IMR-90 (cell line): ENCODE measurements around the gene PSMD11. TPM values are rescaled to one million over a fixed set of nuclear protein-coding genes. Genes with fewer than 3 reads are reported as not detected.

Source experiments
- ATAC-seq: fragments of 200-7000 bp; cut with Tn5 transposase; 2 replicates; pipeline ENCODE4 v1.9.1; 2020; ENCODE audit warnings: low read depth, mild to moderate bottlenecking, moderate library complexity
- BruUV-seq: library from RNA; stranded (reverse); fragments of 400-500 nt; replicated peaks from 2 replicates; lab custom pipeline; 2021; lab: Mats Ljungman, UMichigan
- CTCF ChIA-PET: fragments of 300-600 bp; formaldehyde crosslinking; extraction: SDS; loops from one replicate; lab custom pipeline; 2021; ENCODE audit warnings: antibody characterized with exemption; lab: Yijun Ruan, JAX
- POLR2A ChIA-PET: fragments of 300-600 bp; sonication (Branson Sonifier 250); formaldehyde crosslinking; loops from one replicate; lab custom pipeline; 2022; ENCODE audit warnings: antibody characterized with exemption; ENCODE audit not compliant: unreplicated experiment; lab: Charles Lee
- DNase-seq: peaks from one replicate; pipeline ENCODE4 v3.0.0; 2013
- H2AFZ ChIP-seq: replicated peaks from 2 replicates; pipeline ENCODE3; 2013; ENCODE audit warnings: low read length, mild to moderate bottlenecking; ENCODE audit not compliant: poor library complexity
- H2AK5ac ChIP-seq: 2 replicates; pipeline ENCODE4 v1.6.1; 2013; ENCODE audit warnings: low read depth, low read length, inconsistent platforms
- H2AK9ac ChIP-seq: replicated peaks from 2 replicates; pipeline ENCODE3; 2013; ENCODE audit warnings: mild to moderate bottlenecking, low read depth, low read length, moderate library complexity; ENCODE audit not compliant: poor library complexity
- H2BK120ac ChIP-seq: 2 replicates; pipeline ENCODE4 v1.6.1; 2013; ENCODE audit warnings: low read depth, low read length, inconsistent platforms
- H2BK15ac ChIP-seq: 3 replicates; pipeline ENCODE4 v1.6.1; 2013; ENCODE audit warnings: low read depth, low read length, inconsistent platforms
- H2BK20ac ChIP-seq: 2 replicates; pipeline ENCODE4 v1.6.1; 2013; ENCODE audit warnings: low read depth, mild to moderate bottlenecking, inconsistent platforms, low read length, moderate library complexity
- H2BK5ac ChIP-seq: 2 replicates; pipeline ENCODE4 v1.6.1; 2013; ENCODE audit warnings: mild to moderate bottlenecking, low read depth, low read length, inconsistent platforms; ENCODE audit not compliant: poor library complexity, severe bottlenecking
- H3K14ac ChIP-seq: replicated peaks from 2 replicates; pipeline ENCODE4 v1.6.1; 2013; ENCODE audit warnings: low read depth, low read length, inconsistent platforms
- H3K18ac ChIP-seq: 2 replicates; pipeline ENCODE4 v1.6.1; 2013; ENCODE audit warnings: low read depth, low read length, control low read depth
- H3K23ac ChIP-seq: 2 replicates; pipeline ENCODE4 v1.6.1; 2013; ENCODE audit warnings: low read depth, low read length, inconsistent platforms
- H3K27ac ChIP-seq: 2 replicates; pipeline ENCODE4 v1.5.1; 2013; ENCODE audit warnings: mild to moderate bottlenecking, control low read depth, low read length; ENCODE audit not compliant: insufficient read depth
- H3K27me3 ChIP-seq: 2 replicates; pipeline ENCODE4 v1.6.1; 2013; ENCODE audit warnings: low read length; ENCODE audit not compliant: control insufficient read depth, insufficient read depth
- H3K36me3 ChIP-seq: 2 replicates; pipeline ENCODE4 v1.6.1; 2013; ENCODE audit warnings: low read length, mixed read lengths; ENCODE audit not compliant: control insufficient read depth, insufficient read depth
- H3K4ac ChIP-seq: 2 replicates; pipeline ENCODE4 v1.6.1; 2013; ENCODE audit warnings: low read depth, low read length, inconsistent platforms
- H3K4me1 ChIP-seq: 2 replicates; pipeline ENCODE4 v1.6.1; 2013; ENCODE audit warnings: low read length, mixed read lengths; ENCODE audit not compliant: control insufficient read depth, insufficient read depth
- H3K4me2 ChIP-seq: 2 replicates; pipeline ENCODE4 v1.6.1; 2013; ENCODE audit warnings: low read depth, mild to moderate bottlenecking, control low read depth, low read length, moderate library complexity
- H3K4me3 ChIP-seq: 2 replicates; pipeline ENCODE4 v1.5.1; 2013; ENCODE audit warnings: low read depth, mild to moderate bottlenecking, control low read depth, low read length, moderate library complexity; ENCODE audit not compliant: insufficient read depth
- H3K56ac ChIP-seq: 2 replicates; pipeline ENCODE4 v1.6.1; 2013; ENCODE audit warnings: low read length, inconsistent platforms; ENCODE audit not compliant: insufficient read depth; ENCODE audit errors: extremely low read depth
- H3K79me1 ChIP-seq, 2 experiments: 2 replicates each; pipeline ENCODE4 v1.6.1; 2013; ENCODE audit warnings: low read length in 2 of 2, inconsistent platforms in 1 of 2, low read depth in 1 of 2
- H3K9ac ChIP-seq: 2 replicates; pipeline ENCODE4 v1.6.1; 2013; ENCODE audit warnings: low read depth, low read length, control low read depth
- H3K9me1 ChIP-seq: 2 replicates; pipeline ENCODE4 v1.6.1; 2013; ENCODE audit warnings: low read length, inconsistent platforms; ENCODE audit not compliant: insufficient read depth
- H3K9me3 ChIP-seq: 2 replicates; pipeline ENCODE4 v1.6.1; 2013; ENCODE audit warnings: low read length; ENCODE audit not compliant: control insufficient read depth, insufficient read depth
- H4K20me1 ChIP-seq: 2 replicates; pipeline ENCODE4 v1.6.1; 2013; ENCODE audit warnings: low read length, inconsistent platforms; ENCODE audit not compliant: insufficient read depth
- H4K5ac ChIP-seq: 2 replicates; pipeline ENCODE4 v1.6.1; 2013; ENCODE audit warnings: mild to moderate bottlenecking, low read depth, low read length, control low read depth
- H4K8ac ChIP-seq, 2 experiments: 2 replicates each; pipeline ENCODE4 v1.6.1; 2013; ENCODE audit warnings: low read depth in 2 of 2, low read length in 2 of 2, control low read depth in 1 of 2, inconsistent platforms in 1 of 2
- H4K91ac ChIP-seq: 2 replicates; pipeline ENCODE4 v1.6.1; 2013; ENCODE audit warnings: low read depth, low read length, inconsistent platforms; ENCODE audit not compliant: insufficient read depth
- BHLHE40 ChIP-seq: fragments of 150-350 bp; IDR thresholded peaks from 2 replicates; pipeline ENCODE4 v1.6.1; 2016; ENCODE audit warnings: mild to moderate bottlenecking, low read depth, low read length
- CEBPB ChIP-seq: IDR thresholded peaks from 2 replicates; pipeline ENCODE4 v1.6.1; 2012; ENCODE audit warnings: low read depth, low read length, improper control_type of control experiment
- CHD1 ChIP-seq: IDR thresholded peaks from 2 replicates; pipeline ENCODE4 v1.6.1; 2012; ENCODE audit warnings: low read depth, low read length, improper control_type of control experiment
- ELK1 ChIP-seq: fragments of 150-350 bp; IDR thresholded peaks from 2 replicates; pipeline ENCODE4 v1.6.1; 2016; ENCODE audit warnings: low read depth, mild to moderate bottlenecking, low read length, moderate library complexity, borderline replicate concordance
- NFE2L2 ChIP-seq: fragments of 150-350 bp; IDR thresholded peaks from 2 replicates; pipeline ENCODE4 v1.6.1; 2016; ENCODE audit warnings: low read depth, mild to moderate bottlenecking, low read length
- POLR2A ChIP-seq: IDR thresholded peaks from 2 replicates; pipeline ENCODE4 v1.6.1; 2012; ENCODE audit warnings: mild to moderate bottlenecking, low read depth, low read length
- RFX5 ChIP-seq: IDR thresholded peaks from 2 replicates; pipeline ENCODE4 v1.8.0; 2012; ENCODE audit warnings: low read depth, mild to moderate bottlenecking, low read length, moderate library complexity
- USF2 ChIP-seq: fragments of 150-350 bp; IDR thresholded peaks from 2 replicates; pipeline ENCODE4 v1.6.1; 2017; ENCODE audit warnings: mild to moderate bottlenecking, antibody characterized with exemption, low read length, low read depth
- WGBS, 2 experiments: methylation state at CpG; one replicate each; pipeline versions ENCODE4 v1.1.5 to v1.1.7; 2013; ENCODE audit warnings: missing lambda C conversion rate in 2 of 2; ENCODE audit not compliant: insufficient read length in 1 of 2; ENCODE audit errors: extremely low coverage in 2 of 2; 5-methylcytosine and 5-hydroxymethylcytosine counted together
- dilution Hi-C: fragments of 300-500 bp; cut with HindIII; formaldehyde crosslinking; loops from one replicate; pipeline ENCODE4 v1.14.3; 2018; ENCODE audit warnings: low sequenced_read_pairs; ENCODE audit not compliant: unreplicated experiment
- in situ Hi-C: fragments of 300-500 bp; cut with MboI; formaldehyde crosslinking; loops from 3 replicates; pipeline ENCODE4 v1.14.3; 2019; ENCODE audit warnings: low sequenced_read_pairs, inconsistent platforms, mixed read lengths
- intact Hi-C: fragments of 100-400 bp; cut with micrococcal nuclease; formaldehyde crosslinking; loops from 2 replicates; pipeline ENCODE4 v1.10.0; 2022
- polyA plus RNA-seq, 3 experiments: library from polyadenylated mRNA; depleted of rRNA; stranded (reverse); fragments of >200 nt; gene quantifications; 2 replicates each; pipeline ENCODE4 v1.2.3, GENCODE V29; 2012; ENCODE audit warnings: low replicate concordance in 1 of 3
- total RNA-seq: library from RNA; depleted of rRNA; stranded (reverse); fragments of >200 nt; gene quantifications from 2 replicates; pipeline ENCODE4 v1.2.3, GENCODE V29; 2012

The PSMD11 gene
- total and polyA plus RNA-seq, 2 of the 4 experiments (the other 2 are of a cell fraction) = 64.7 to 85.9 TPM

DNA sequence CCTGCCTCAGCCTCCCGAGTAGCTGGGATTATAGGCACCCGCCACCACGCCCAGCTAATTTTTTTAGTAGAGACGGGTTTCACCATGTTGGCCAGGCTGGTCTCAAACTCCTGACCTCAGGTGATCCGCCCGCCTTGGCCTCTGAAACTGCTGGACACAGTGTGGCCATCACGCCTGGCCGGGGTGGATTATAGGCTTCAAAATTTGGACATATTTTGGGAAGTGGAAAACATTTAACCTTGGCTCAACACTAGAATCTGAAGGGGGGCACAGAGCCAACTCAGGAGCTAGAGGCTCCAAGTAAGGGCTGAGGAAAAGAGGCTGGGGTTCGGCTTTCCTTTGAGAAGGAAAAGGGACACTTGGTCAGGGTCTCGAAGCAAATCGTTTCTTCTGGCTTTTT, 40.3 kb downstream of the PSMD11 start:
- H3K9me1 ChIP-seq = peaks cover 4% of the 10 kb centered on the region
- DNase-seq = no peak
- H3K4ac ChIP-seq = no peak overlapping the region
- H3K4me2 ChIP-seq = no peak overlapping the region
- no peak overlapping the region for H4K91ac ChIP-seq
- H4K20me1 ChIP-seq = no peaks in the 10 kb centered on the region; the same call in 1 of the 2 replicates
- POLR2A ChIA-PET = no interaction called here
- TF ChIP-seq RFX5 (no peak), CHD1 (no peak), POLR2A (no peak), BHLHE40 (no peak), USF2 (no peak), NFE2L2 (no peak), ELK1 (no peak), CEBPB (no peak)
- no peak for ATAC-seq
- H3K9me3 ChIP-seq = no peaks in the 10 kb centered on the region
- H3K9ac ChIP-seq = no peak overlapping the region
- H4K8ac ChIP-seq = no peak overlapping the region
- no peak overlapping the region for H3K14ac ChIP-seq
- WGBS, 2 experiments = no CpG with 5 or more reads among the region's 11 CpGs
- H3K18ac ChIP-seq = no peak overlapping the region
- dilution Hi-C loops (no loop called here), intact Hi-C loops (loop anchor here (5.0 kb wide), 1 partner anchor 173 kb away; no protein-coding TSS in a partner anchor), in situ Hi-C loops (loop anchor here (25.0 kb wide), 1 partner anchor 278 kb away; no protein-coding TSS in a partner anchor)
- H2AK5ac ChIP-seq = no peak overlapping the region
- H3K23ac ChIP-seq = no peak overlapping the region
- H3K36me3 ChIP-seq = peaks cover 19% of the 10 kb centered on the region
- H2BK5ac ChIP-seq = no peak overlapping the region
- peaks cover 5% of the 10 kb centered on the region; the same call in 1 of the 2 replicates for H3K4me1 ChIP-seq
- H2AFZ ChIP-seq = no peak overlapping the region
- H3K79me1 ChIP-seq = peaks cover 0 to 6% of the 10 kb centered on the region in 2 experiments; a peak in 1 of 4 replicates
- H2BK15ac ChIP-seq = no peak overlapping the region
- no peak overlapping the region for H3K27ac ChIP-seq
- CTCF ChIA-PET = no interaction called here
- H2BK20ac ChIP-seq = no peak overlapping the region
- no peak overlapping the region for H3K4me3 ChIP-seq
- no peak overlapping the region for H2AK9ac ChIP-seq
- H4K5ac ChIP-seq = no peak overlapping the region
- H3K27me3 ChIP-seq = no peaks in the 10 kb centered on the region
- H2BK120ac ChIP-seq = no peak overlapping the region
- BruUV-seq = no TSS peak
- H3K56ac ChIP-seq = no peak overlapping the region
